HG02884 (cell line): ENCODE results near the gene IBTK.
"Not testable (repeated sequence)": the region's sequence is repeated elsewhere in the genome, so short reads cannot be mapped to it uniquely, and the experiment has no call there.

ENCODE experiments used
- ATAC-seq: cut with Tn5 transposase; IDR thresholded peaks from one replicate; pipeline ENCODE4 v1.9.1; 2021; ENCODE audit warnings: mild to moderate bottlenecking, moderate library complexity; ENCODE audit not compliant: unreplicated experiment

IBTK gene

DNA sequence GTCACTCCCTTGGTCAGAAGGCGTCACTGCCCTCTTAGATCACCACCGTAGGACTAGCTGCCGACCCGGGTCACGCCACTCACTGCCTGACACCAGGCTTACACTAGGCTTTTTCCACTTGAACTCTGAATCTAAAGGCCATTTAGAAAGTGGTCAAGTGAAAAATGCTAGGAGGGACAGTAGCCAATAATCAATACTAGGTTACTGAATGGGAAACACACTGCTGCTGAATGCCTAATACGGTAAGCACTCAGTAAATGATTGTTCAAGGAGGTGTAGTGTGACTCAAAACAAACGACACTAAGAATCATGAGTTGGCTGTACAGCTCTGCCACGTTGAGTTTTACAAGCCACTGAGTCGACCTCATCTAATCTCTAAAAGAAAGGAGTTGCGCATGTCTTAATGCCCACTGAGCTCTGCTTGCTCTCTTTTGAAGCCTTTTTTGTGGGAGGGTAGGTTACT is 760 bp upstream of the IBTK start:
- peak; percentile 27 for ATAC-seq

- peak; percentile 35 for ATAC-seq
Measured at GRCh38 chr6:82246802-82247504, 591 bp downstream of the IBTK start.

DNA sequence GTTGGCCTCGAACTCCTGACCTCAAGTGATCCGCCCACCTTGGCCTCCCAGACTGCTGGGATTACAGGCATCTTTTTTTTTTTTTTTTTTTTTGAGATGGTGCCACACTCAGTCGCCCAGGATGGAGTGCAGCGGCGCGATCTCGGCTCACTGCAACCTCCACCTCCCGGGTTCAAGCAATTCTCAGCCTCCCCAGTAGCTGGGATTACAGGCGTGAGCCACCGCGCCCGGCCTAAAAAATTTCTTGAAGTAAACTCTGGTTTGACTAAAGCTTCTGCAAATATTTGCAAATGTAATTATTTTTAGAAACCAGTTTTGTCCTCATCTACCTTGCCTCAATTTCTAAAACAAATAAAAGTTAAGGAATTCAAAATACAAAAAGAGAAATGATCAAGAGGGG is 1.2 kb downstream of the IBTK start:
- no peak for ATAC-seq

- ATAC-seq = no peak
Measured at GRCh38 chr6:82245376-82245775, 2.2 kb downstream of the IBTK start.

- no peak for ATAC-seq
Measured at GRCh38 chr6:82243884-82244283, 3.7 kb downstream of the IBTK start.

- ATAC-seq = no peak
Measured at GRCh38 chr6:82240186-82240585, 7.4 kb downstream of the IBTK start.

GRCh38 chr6:82239597-82239996 is 7.9 kb downstream of the IBTK start:
- no peak for ATAC-seq

- ATAC-seq = no peak
Measured at GRCh38 chr6:82237013-82237412, 10.5 kb downstream of the IBTK start.

DNA sequence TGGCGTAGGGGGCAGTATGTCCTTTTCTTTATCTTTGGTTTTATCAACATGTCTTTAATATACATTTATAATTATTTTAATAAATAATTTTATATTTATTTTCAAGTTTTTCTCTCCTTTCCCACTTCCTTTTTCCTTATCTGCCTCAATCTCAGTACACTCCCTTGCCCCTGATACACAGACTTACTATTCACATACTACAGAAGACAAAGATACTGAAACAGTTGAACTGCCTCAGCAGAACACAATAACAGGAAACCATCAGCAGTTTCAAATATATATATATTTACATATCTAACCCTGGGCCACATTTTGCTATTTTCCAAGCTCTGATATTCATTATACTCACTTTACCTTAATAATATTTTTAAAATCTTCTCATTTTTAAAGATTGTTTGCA is 19.8 kb downstream of the IBTK start:
- ATAC-seq = peak; percentile 87

DNA sequence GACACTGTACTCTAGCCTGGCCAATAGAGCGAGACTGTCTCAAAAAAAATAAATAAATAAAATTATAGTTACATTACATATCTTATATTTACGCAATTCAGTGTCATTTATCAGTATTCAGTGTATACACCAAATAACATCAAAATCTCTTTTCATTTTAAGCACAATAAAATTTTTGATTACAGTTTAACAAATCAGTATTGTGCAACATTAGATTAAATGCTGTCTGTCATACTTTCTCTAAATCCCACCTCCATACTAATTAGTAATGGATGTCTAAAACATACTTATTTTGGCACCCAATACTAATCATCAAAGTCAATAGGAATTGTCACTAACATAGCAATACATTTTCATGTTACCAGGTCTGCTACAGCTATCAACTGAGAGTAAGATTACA is 27.4 kb downstream of the IBTK start:
- no peak for ATAC-seq

GRCh38 chr6:82217018-82217586 is 30.4 kb downstream of the IBTK start:
- peak; percentile 92 for ATAC-seq

- ATAC-seq = no peak
Measured at GRCh38 chr6:82216549-82216948, 31.0 kb downstream of the IBTK start.

GRCh38 chr6:82211326-82211725 is 36.2 kb downstream of the IBTK start:
- no peak for ATAC-seq

- ATAC-seq = no peak
Measured at GRCh38 chr6:82208913-82209312, 38.6 kb downstream of the IBTK start.

DNA sequence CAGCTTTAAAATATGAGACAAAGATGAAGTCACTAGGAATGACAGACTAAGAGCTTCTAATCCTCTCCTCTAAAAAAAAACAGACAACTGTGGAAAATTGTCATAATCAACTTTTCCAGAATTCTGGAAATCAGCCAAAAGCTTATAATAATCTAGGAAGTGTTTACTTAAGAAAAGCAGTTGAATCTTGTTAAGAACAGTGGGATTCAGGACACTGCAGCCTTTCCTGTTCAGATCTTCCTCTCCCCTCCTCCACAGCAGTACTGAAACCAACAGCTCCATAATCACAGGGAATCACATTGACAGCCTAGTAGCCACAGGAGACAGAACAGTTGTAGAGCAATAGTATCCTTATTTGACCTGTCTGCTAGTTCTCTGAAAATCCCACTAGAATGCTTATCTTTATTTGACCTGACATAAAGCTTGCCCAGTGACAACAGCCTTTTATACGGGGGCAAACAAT is 41.6 kb downstream of the IBTK start:
- ATAC-seq = no peak

DNA sequence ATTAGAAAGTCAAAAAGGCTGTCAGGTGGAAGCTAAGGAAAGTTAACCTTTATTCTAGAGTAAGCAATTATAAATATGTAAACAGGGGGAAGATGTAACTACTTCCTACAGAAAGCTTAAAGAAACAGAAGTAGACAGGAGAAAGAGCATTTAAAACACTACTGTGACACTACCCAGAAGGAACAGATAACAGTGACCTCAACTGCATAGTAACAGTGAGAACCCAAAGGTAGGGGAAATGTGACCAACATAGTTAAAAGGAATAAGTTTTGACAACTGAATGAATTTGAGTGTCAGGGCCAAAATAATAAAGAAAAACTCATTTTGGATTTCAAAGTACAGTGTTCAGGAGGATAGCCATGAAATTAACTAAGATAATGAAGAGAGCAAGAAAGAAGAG is 43.5 kb downstream of the IBTK start:
- no peak for ATAC-seq

- no peak for ATAC-seq
Measured at GRCh38 chr6:82197784-82198183, 49.8 kb downstream of the IBTK start.

GRCh38 chr6:82197245-82197644 is 50.3 kb downstream of the IBTK start:
- not testable (repeated sequence) for ATAC-seq

- no peak for ATAC-seq
Measured at GRCh38 chr6:82196161-82196560, 51.4 kb downstream of the IBTK start.

- no peak for ATAC-seq
Measured at GRCh38 chr6:82195619-82196018, 51.9 kb downstream of the IBTK start.

DNA sequence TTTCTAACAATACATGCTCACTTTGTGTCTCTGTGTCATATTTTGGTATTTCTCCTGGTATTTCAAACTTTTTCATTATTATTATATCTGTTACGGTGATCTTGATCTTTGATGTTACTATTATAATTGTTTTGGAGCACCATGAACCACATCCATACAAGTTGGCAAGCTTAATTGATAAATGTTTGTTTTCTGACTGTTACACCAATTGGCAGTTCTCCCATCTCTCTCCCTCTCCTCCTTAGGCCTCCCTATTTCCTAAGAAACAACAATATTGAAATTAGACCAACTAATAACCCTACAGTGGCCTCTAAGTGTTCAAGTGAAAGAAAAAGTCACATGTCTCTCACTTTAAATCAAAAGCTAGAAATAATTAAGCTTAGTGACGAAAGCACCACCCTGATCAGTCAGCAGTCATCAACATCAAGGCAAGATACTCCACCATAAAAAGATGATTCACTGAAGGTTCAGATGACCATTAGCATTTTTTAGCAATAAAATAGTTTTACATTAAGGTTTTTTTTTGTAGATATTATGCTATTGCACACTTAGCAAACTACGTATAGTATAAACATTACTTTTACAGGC is 61.5 kb downstream of the IBTK start:
- ATAC-seq = no peak

DNA sequence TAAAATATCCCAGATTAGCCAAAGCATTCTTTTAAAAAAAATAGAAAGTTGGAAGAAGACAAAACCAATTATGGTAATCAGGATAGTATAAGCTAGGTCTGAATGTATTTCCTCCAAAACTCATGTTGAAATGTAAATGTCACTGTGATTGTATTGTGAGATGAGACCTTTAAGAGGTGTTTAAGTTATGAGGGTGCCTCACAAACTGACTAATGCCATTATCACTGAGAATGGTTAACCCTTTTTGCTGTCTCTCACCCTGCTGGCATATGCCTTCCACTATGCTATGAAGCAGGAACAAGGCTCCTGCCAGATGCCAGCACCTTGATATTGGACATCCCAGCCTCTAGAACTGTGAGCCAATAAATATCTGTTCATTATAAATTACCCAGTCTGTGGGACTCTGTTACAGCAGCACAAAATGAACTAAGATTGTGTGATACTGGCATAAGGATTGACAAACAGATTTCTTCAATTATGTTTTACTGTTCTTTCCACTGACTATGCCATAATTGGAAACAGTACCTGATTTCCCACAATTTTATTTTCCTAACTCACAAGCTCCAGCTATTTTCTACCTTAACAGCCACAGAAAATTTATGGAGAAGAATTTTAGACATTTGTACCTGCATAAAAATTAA is 63.8 kb downstream of the IBTK start:
- no peak for ATAC-seq
